ENCODE results near the gene SDSL.
A peak's percentile ranks its signal among the peaks of the same experiment; 100 is the strongest.

SDSL gene

GRCh38 chr12:113399490-113399889 lies 22.7 kb upstream of the SDSL start (continued):
- TF ChIP-seq, protein P1, sequence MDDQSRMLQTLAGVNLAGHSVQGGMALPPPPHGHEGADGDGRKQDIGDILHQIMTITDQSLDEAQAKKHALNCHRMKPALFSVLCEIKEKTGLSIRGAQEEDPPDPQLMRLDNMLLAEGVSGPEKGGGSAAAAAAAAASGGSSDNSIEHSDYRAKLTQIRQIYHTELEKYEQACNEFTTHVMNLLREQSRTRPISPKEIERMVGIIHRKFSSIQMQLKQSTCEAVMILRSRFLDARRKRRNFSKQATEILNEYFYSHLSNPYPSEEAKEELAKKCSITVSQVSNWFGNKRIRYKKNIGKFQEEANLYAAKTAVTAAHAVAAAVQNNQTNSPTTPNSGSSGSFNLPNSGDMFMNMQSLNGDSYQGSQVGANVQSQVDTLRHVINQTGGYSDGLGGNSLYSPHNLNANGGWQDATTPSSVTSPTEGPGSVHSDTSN (CRISPR knock-in tag; IDR thresholded peaks at IDR 0.05), result no peak
- TF ChIP-seq FEZF1 (tag by site-specific recombination; IDR thresholded peaks at IDR 0.05) (no peak), ZNF677 (tag by site-specific recombination; IDR thresholded peaks at IDR 0.05) (no peak)
- TF ChIP-seq, protein P2, sequence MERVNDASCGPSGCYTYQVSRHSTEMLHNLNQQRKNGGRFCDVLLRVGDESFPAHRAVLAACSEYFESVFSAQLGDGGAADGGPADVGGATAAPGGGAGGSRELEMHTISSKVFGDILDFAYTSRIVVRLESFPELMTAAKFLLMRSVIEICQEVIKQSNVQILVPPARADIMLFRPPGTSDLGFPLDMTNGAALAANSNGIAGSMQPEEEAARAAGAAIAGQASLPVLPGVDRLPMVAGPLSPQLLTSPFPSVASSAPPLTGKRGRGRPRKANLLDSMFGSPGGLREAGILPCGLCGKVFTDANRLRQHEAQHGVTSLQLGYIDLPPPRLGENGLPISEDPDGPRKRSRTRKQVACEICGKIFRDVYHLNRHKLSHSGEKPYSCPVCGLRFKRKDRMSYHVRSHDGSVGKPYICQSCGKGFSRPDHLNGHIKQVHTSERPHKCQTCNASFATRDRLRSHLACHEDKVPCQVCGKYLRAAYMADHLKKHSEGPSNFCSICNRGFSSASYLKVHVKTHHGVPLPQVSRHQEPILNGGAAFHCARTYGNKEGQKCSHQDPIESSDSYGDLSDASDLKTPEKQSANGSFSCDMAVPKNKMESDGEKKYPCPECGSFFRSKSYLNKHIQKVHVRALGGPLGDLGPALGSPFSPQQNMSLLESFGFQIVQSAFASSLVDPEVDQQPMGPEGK (tag by site-specific recombination; IDR thresholded peaks at IDR 0.05), result no peak

DNA sequence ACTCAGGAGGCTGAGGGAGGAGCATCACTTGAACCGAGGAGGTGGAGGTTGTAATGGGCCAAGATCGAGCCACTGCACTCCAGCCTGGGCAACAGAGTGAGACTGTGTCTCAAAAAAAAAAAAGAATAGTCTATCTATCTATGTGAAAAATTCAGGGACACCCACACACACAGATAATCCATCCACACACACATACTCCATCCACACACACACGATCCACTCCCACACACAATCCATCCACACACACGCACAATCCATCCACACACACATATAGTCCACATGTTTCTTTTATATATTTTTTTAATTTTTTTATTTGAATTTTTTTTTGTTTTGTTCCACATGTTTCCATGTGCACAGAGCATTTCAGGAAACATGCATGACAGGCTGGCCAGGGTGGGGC lies 21.8 kb upstream of the SDSL start:
- no peaks in the 10 kb centered on the region for H3K4me1 ChIP-seq (ENCODE audit: control insufficient read depth, insufficient read depth, low read length)
- H3K4me3 ChIP-seq (ENCODE audit: low read depth, low read length), result no peak overlapping the region
- POLR2A ChIA-PET, result no interaction called here
- H3K27ac ChIP-seq (ENCODE audit: extremely low read depth, low read depth, low read length), result no peak overlapping the region
- TF ChIP-seq EGR2 (tag by site-specific recombination; IDR thresholded peaks at IDR 0.05; ENCODE audit: low read depth), result peak; percentile 96
- TF ChIP-seq, protein P3, sequence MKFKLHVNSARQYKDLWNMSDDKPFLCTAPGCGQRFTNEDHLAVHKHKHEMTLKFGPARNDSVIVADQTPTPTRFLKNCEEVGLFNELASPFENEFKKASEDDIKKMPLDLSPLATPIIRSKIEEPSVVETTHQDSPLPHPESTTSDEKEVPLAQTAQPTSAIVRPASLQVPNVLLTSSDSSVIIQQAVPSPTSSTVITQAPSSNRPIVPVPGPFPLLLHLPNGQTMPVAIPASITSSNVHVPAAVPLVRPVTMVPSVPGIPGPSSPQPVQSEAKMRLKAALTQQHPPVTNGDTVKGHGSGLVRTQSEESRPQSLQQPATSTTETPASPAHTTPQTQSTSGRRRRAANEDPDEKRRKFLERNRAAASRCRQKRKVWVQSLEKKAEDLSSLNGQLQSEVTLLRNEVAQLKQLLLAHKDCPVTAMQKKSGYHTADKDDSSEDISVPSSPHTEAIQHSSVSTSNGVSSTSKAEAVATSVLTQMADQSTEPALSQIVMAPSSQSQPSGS (tag by site-specific recombination; IDR thresholded peaks at IDR 0.05; ENCODE audit: low read depth), result no peak
- no peak for TF ChIP-seq ZNF624 (tag by site-specific recombination; IDR thresholded peaks at IDR 0.05)
- TF ChIP-seq ZBTB49 (tag by site-specific recombination; IDR thresholded peaks at IDR 0.05; ENCODE audit: low read depth), result no peak
- no peak for TF ChIP-seq GLI2 (tag by site-specific recombination; IDR thresholded peaks at IDR 0.05; ENCODE audit: borderline replicate concordance, low read depth)
- peak; percentile 85 for TF ChIP-seq ZFHX2 (tag by site-specific recombination; conservative IDR thresholded peaks at IDR 0.05)
- CTCF ChIA-PET, result interaction anchor here (1.2 to 1.3 kb wide), 2 partner anchors 25 kb away, joined by 3 to 6 read pairs; no protein-coding TSS in a partner anchor
- no peaks in the 10 kb centered on the region for H3K9me3 ChIP-seq (ENCODE audit: control insufficient read depth, insufficient read depth, low read depth, low read length)
- no peaks in the 10 kb centered on the region for H3K36me3 ChIP-seq (ENCODE audit: control insufficient read depth in 2 of 2, insufficient read depth in 1 of 2, low read length in 2 of 2)

GRCh38 chr12:113401066-113402000 lies 20.8 kb upstream of the SDSL start:
- ChIA-PET CTCF (interaction anchor here (0.5 to 1.3 kb wide), 3 partner anchors 23 to 33 kb away, joined by 3 to 6 read pairs (median 4); no protein-coding TSS in a partner anchor), POLR2A (interaction anchor here (0.6 kb wide), 1 partner anchor 47 kb away, joined by 3 read pairs; no protein-coding TSS in a partner anchor)
- no peak for TF ChIP-seq ZNF544 (tag by site-specific recombination; IDR thresholded peaks at IDR 0.05)
- no peak for TF ChIP-seq ZNF585B (tag by site-specific recombination; IDR thresholded peaks at IDR 0.05)
- TF ChIP-seq ZNF664 (tag by site-specific recombination; IDR thresholded peaks at IDR 0.05), result peak; percentile 54; the same call in 1 of the 2 replicates
- Histone ChIP-seq H3K9me3 (ENCODE audit: control insufficient read depth, insufficient read depth, low read depth, low read length) (no peaks in the 10 kb centered on the region), H3K27ac (ENCODE audit: extremely low read depth, low read depth, low read length) (no peak overlapping the region), H3K4me1 (ENCODE audit: control insufficient read depth, insufficient read depth, low read length) (no peaks in the 10 kb centered on the region), H3K4me3 (ENCODE audit: low read depth, low read length) (no peak overlapping the region), H3K36me3 (ENCODE audit: control insufficient read depth in 2 of 2, insufficient read depth in 1 of 2, low read length in 2 of 2) (no peaks in the 10 kb centered on the region)

Measured in HEK293 (cell line).